Measurements from ENCODE around the gene PPP1R1B. TPM values are rescaled to one million over a fixed set of nuclear protein-coding genes. Genes with fewer than 3 reads are reported as not detected.
A peak's percentile ranks its signal among the peaks of the same experiment; 100 is the strongest.

The PPP1R1B gene
- total and polyA plus RNA-seq, 12 donors = 0.28 to 2.1 (median 0.66) TPM; not detected in 1

DNA sequence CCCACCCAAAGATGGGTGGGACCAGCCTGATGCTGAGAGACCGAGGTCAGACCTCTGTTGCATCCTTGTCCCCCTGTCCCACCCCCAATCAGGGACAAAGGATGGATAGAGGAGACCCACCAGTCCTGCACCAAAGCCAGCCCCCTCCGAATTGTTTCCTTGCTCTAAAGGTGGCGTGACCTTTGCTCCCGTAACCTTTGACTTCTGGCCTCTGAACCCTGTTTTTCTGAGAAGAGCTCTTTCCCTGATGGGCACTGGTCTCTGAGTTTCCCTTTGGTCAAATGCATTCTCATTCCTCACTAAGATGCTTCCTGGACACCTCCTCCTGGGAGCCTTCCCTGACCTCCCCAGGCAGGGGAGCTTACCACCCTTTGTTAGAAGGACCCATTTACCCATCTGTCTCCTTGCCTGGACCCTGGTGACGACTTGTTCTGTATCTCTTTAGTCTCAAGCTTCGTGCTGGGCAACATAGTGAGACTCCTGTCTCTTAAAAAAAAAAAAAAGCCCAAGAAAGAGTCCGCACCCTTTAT is 13.8 kb upstream of the PPP1R1B start:
- Histone ChIP-seq H3K4me3 (no peak overlapping the region), H3K36me3 (no peaks in the 10 kb centered on the region), H3K27me3 (peaks cover 9 to 73% (median 66%) of the 10 kb centered on the region in 7 donors), H3K9me3 (no peaks in the 10 kb centered on the region), H3K4me1 (peaks cover 0 to 7% (median 4%) of the 10 kb centered on the region in 9 donors), H3K27ac (no peak overlapping the region)
- 68 to 69% methylated on average over 7 of the region's 7 CpGs for WGBS, 2 donors
- no peak for TF ChIP-seq CTCF (IDR thresholded peaks at IDR 0.05)
- DNase-seq (no peak), ATAC-seq (no peak)
- intact Hi-C loops (cut with DNase I) = no loop called here

DNA sequence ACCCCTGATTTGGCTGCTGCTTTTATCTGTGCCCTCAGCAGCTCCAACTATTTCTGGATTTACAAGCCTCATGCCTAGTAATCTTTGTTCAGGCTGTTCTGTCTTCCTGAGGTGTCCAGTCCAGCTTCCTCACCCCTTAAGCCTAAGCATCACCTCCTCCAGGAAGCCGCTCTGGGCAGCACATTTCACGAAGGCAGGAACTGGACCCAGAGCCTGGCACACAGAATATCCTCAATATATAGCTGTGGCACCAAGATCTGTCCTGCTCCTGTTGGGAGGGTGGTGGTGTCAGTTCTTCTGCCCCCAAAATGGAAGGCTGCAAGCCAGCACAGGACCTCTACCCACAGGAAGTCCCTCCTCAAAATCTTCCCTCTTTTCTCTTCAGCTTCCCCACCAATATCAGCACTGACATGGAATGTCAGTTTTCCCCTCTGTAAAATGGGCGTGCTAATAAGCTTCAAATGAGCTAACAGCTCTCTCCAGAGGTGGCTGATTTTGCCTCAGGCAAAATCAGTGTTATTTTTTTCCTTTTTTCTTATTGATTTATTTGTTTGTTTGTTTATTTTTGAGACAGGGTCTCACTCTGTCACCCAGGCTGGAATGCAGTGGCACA is 12.1 kb upstream of the PPP1R1B start:
- Histone ChIP-seq H3K9me3 (no peaks in the 10 kb centered on the region), H3K27me3 (peaks cover 0 to 71% (median 50%) of the 10 kb centered on the region in 7 donors), H3K4me3 (no peak overlapping the region), H3K4me1 (peaks cover 0 to 15% (median 9%) of the 10 kb centered on the region in 9 donors), H3K36me3 (no peaks in the 10 kb centered on the region), H3K27ac (no peak overlapping the region)
- ATAC-seq (no peak), DNase-seq (no peak)
- WGBS, 2 donors = 85 to 91% methylated on average over 3 of the region's 3 CpGs
- intact Hi-C loops (cut with DNase I) = loop anchor here in 2 of 10 donors (5.0 kb wide), 1 partner anchor 37 kb away; no protein-coding TSS in a partner anchor
- TF ChIP-seq CTCF (IDR thresholded peaks at IDR 0.05) = no peak

DNA sequence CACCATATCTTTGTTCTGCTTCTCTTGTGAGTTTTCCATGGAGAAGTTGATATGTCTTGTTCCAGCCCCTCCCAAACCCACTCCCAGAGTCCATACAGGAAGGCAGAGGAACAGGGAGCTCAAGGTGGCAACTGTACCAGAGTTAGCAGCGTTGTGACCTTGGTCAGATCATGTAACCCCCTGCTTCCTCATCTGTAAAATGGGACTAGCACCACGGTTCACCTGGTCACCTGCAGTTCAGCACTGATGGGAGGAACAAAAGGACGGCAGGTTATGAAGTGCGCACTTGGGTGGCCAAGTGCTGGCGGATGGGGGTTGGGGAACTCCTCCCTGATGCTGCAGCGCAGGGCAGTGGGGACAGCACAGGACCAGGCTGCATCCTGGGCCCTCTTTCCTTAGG is 11.3 kb upstream of the PPP1R1B start:
- intact Hi-C loops (cut with DNase I) = loop anchor here in 2 of 10 donors (5.0 kb wide), 1 partner anchor 38 kb away; no protein-coding TSS in a partner anchor
- no peak for TF ChIP-seq CTCF (IDR thresholded peaks at IDR 0.05)
- no peaks in the 10 kb centered on the region for H3K36me3 ChIP-seq
- DNase-seq (no peak), ATAC-seq (no peak)
- peaks cover 0 to 71% (median 43%) of the 10 kb centered on the region in 7 donors for H3K27me3 ChIP-seq
- H3K4me3 ChIP-seq = no peak overlapping the region
- H3K4me1 ChIP-seq = peaks cover 0 to 15% (median 9%) of the 10 kb centered on the region in 9 donors
- H3K27ac ChIP-seq = no peak overlapping the region
- 58 to 60% methylated on average over 6 of the region's 6 CpGs for WGBS, 2 donors
- H3K9me3 ChIP-seq = no peaks in the 10 kb centered on the region

DNA sequence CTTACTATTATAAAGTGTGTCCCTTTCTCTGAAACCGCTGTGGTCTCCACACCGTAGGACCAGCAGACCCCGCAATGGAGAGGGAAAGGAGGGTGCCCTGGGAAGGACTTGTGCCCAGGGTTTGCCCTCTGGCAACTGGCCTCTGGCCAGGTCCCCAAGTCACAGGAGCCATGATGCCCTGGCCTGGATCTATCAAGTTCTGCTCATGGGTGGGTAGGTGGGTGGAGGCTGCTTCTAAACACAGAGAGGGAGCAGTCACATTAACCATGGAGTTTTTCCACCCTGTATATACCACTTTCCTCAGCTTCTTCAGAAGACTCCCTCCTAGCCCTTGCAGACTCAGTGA is 9.7 kb upstream of the PPP1R1B start:
- Histone ChIP-seq H3K4me1 (peaks cover 0 to 18% (median 10%) of the 10 kb centered on the region in 9 donors), H3K27ac (no peak overlapping the region), H3K36me3 (no peaks in the 10 kb centered on the region), H3K9me3 (no peaks in the 10 kb centered on the region), H3K27me3 (peaks cover 0 to 75% (median 35%) of the 10 kb centered on the region in 7 donors), H3K4me3 (peak overlapping the region in 4 of 10 donors; percentile 52 to 66 (median 57))
- intact Hi-C loops (cut with DNase I) = loop anchor here in 2 of 10 donors (5.0 kb wide), 1 partner anchor 40 kb away; no protein-coding TSS in a partner anchor
- no peak for DNase-seq
- WGBS, 2 donors = 79 to 86% methylated on average over 3 of the region's 3 CpGs
- no peak for TF ChIP-seq CTCF (IDR thresholded peaks at IDR 0.05)
- no peak for ATAC-seq
